Hepatocyte (in vitro differentiated cells): ENCODE measurements around the gene MIEN1. TPM values are rescaled to one million over a fixed set of nuclear protein-coding genes. Genes with fewer than 3 reads are reported as not detected.

Experiments
- DNase-seq: peaks from one replicate; pipeline ENCODE4 v3.0.0-alpha.2; 2016; ENCODE audit warnings: low spot score
- H2AFZ ChIP-seq: fragments of 200-600 bp; sonication (generic); 2 replicates; pipeline ENCODE4 v1.6.0; 2016; ENCODE audit warnings: antibody characterized with exemption, mild to moderate bottlenecking
- H3K27ac ChIP-seq: fragments of 200-600 bp; sonication (generic); 2 replicates; pipeline ENCODE4 v1.5.1; 2016; ENCODE audit warnings: mild to moderate bottlenecking
- H3K27me3 ChIP-seq: fragments of 200-600 bp; sonication (generic); 2 replicates; pipeline ENCODE4 v1.6.1; 2016
- H3K36me3 ChIP-seq: fragments of 200-600 bp; sonication (generic); replicated peaks from 2 replicates; pipeline ENCODE4 v1.5.1; 2016; ENCODE audit warnings: low read depth; ENCODE audit not compliant: insufficient read depth
- H3K4me1 ChIP-seq: fragments of 200-600 bp; sonication (generic); 2 replicates; pipeline ENCODE4 v1.5.1; 2016; ENCODE audit warnings: mild to moderate bottlenecking, moderate library complexity; ENCODE audit not compliant: insufficient read depth
- H3K4me2 ChIP-seq: fragments of 200-600 bp; sonication (generic); 2 replicates; pipeline ENCODE4 v1.6.0; 2016
- H3K4me3 ChIP-seq: fragments of 200-600 bp; sonication (generic); 2 replicates; pipeline ENCODE4 v1.5.1; 2016; ENCODE audit warnings: mild to moderate bottlenecking
- H3K79me2 ChIP-seq: fragments of 200-600 bp; sonication (generic); 2 replicates; pipeline ENCODE4 v1.6.0; 2017; ENCODE audit warnings: mild to moderate bottlenecking
- H3K9me2 ChIP-seq: fragments of 200-600 bp; sonication (generic); replicated peaks from 2 replicates; pipeline ENCODE4 v1.6.0; 2017; ENCODE audit warnings: mild to moderate bottlenecking; ENCODE audit not compliant: insufficient read depth
- H3K9me3 ChIP-seq: fragments of 200-600 bp; sonication (generic); 2 replicates; pipeline ENCODE4 v1.5.1; 2016; ENCODE audit warnings: low read depth, mild to moderate bottlenecking
- H4K20me1 ChIP-seq: fragments of 200-600 bp; sonication (generic); 2 replicates; pipeline ENCODE4 v1.6.0; 2016; ENCODE audit warnings: mild to moderate bottlenecking; ENCODE audit not compliant: insufficient read depth, poor library complexity, severe bottlenecking
- EZH2 ChIP-seq: fragments of 200-600 bp; sonication (generic); IDR thresholded peaks from 2 replicates; pipeline ENCODE4 v1.6.1; 2016; ENCODE audit warnings: antibody characterized with exemption, mild to moderate bottlenecking, borderline replicate concordance
- EZH2phosphoT487 ChIP-seq: fragments of 200-600 bp; sonication (generic); IDR thresholded peaks from one replicate; pipeline ENCODE4 v1.6.1; 2018; ENCODE audit warnings: antibody characterized with exemption, mild to moderate bottlenecking, low read depth, moderate library complexity; ENCODE audit not compliant: unreplicated experiment, severe bottlenecking
- WGBS: methylation state at CpG from one replicate; pipeline ENCODE4 v1.1.6; 2016; ENCODE audit warnings: low lambda C conversion rate; ENCODE audit errors: missing lambda C conversion rate; 5-methylcytosine and 5-hydroxymethylcytosine counted together
- polyA plus RNA-seq: library from polyadenylated mRNA; unstranded; fragments of >200 nt; fragmentation: Nextera tagmentation; extraction: Ambion mirVana; gene quantifications from 2 replicates; pipeline ENCODE4 v1.2.1, GENCODE V29; 2016
- total RNA-seq: library from RNA; depleted of rRNA; stranded (reverse); fragments of >200 nt; gene quantifications from 2 replicates; pipeline ENCODE4 v1.2.3, GENCODE V29; 2014
- TF ChIP-seq, protein P1 (sequence below): fragments of 200-600 bp; sonication (generic); IDR thresholded peaks from 2 replicates; pipeline ENCODE4 v1.5.1; 2016; ENCODE audit warnings: antibody characterized with exemption, mild to moderate bottlenecking; ENCODE audit not compliant: poor library complexity

The MIEN1 gene
- total and polyA plus RNA-seq, 2 experiments from 2014 or later: 37.2 to 129 TPM

- Histone ChIP-seq H3K4me2 (peak overlapping the region; percentile 41), H3K4me3 (no peak overlapping the region), H4K20me1 (no peaks in the 10 kb centered on the region), H2AFZ (no peak overlapping the region), H3K4me1 (peaks cover 26% of the 10 kb centered on the region), H3K9me3 (no peaks in the 10 kb centered on the region), H3K27me3 (no peaks in the 10 kb centered on the region), H3K36me3 (no peaks in the 10 kb centered on the region), H3K27ac (peak overlapping the region; percentile 91), H3K9me2 (no peaks in the 10 kb centered on the region), H3K79me2 (peaks cover 18% of the 10 kb centered on the region)
- 51% methylated on average over 2 of the region's 2 CpGs for WGBS
- TF ChIP-seq, protein P1, sequence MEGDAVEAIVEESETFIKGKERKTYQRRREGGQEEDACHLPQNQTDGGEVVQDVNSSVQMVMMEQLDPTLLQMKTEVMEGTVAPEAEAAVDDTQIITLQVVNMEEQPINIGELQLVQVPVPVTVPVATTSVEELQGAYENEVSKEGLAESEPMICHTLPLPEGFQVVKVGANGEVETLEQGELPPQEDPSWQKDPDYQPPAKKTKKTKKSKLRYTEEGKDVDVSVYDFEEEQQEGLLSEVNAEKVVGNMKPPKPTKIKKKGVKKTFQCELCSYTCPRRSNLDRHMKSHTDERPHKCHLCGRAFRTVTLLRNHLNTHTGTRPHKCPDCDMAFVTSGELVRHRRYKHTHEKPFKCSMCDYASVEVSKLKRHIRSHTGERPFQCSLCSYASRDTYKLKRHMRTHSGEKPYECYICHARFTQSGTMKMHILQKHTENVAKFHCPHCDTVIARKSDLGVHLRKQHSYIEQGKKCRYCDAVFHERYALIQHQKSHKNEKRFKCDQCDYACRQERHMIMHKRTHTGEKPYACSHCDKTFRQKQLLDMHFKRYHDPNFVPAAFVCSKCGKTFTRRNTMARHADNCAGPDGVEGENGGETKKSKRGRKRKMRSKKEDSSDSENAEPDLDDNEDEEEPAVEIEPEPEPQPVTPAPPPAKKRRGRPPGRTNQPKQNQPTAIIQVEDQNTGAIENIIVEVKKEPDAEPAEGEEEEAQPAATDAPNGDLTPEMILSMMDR: no peak
- no peak for TF ChIP-seq EZH2phosphoT487
- no peak for TF ChIP-seq EZH2
- DNase-seq: no peak
Observed at GRCh38 chr17:39695089-39695474, 35.2 kb downstream of the MIEN1 start.

DNA sequence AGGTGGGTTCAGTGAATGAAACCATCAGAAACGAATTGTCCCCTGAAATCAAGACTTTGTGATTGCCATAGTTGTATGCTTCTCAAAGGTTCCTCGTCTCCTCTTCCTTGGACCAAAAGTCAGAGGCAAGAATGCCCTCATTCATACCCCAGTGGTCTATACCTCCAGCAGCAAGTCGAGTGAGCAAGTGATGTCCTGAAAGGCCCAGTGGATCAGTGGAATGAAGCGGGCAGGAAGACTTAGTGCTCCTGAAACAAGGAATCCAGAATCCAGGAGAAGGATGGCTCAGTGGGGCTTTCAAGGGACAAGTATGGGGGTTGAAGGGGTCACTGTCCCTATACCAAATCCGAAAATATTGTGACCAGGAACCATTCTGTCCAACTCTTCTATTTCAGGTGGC is 35.7 kb downstream of the MIEN1 start:
- Histone ChIP-seq H3K27ac (peak overlapping the region; percentile 91), H3K79me2 (peaks cover 13% of the 10 kb centered on the region), H3K27me3 (no peaks in the 10 kb centered on the region), H3K36me3 (no peaks in the 10 kb centered on the region), H2AFZ (no peak overlapping the region), H4K20me1 (no peaks in the 10 kb centered on the region), H3K9me2 (no peaks in the 10 kb centered on the region), H3K9me3 (no peaks in the 10 kb centered on the region), H3K4me3 (no peak overlapping the region), H3K4me2 (peak overlapping the region; percentile 41), H3K4me1 (peaks cover 26% of the 10 kb centered on the region)
- TF ChIP-seq, protein P1: no peak
- TF ChIP-seq EZH2phosphoT487 (no peak), EZH2 (no peak)
- no peak for DNase-seq
- WGBS: 89% methylated on average over 5 of the region's 5 CpGs

- H3K27me3 ChIP-seq: no peaks in the 10 kb centered on the region
- H3K4me3 ChIP-seq: peak overlapping the region; percentile 46
- WGBS: 17% methylated on average over 3 of the region's 3 CpGs
- H3K27ac ChIP-seq: peak overlapping the region; percentile 85
- H4K20me1 ChIP-seq: no peaks in the 10 kb centered on the region
- peaks cover 16% of the 10 kb centered on the region for H3K4me1 ChIP-seq
- no peaks in the 10 kb centered on the region for H3K79me2 ChIP-seq
- H3K9me2 ChIP-seq: no peaks in the 10 kb centered on the region
- H3K4me2 ChIP-seq: peak overlapping the region; percentile 86
- TF ChIP-seq EZH2: no peak
- TF ChIP-seq, protein P1: no peak
- TF ChIP-seq EZH2phosphoT487: no peak
- DNase-seq: no peak
- H2AFZ ChIP-seq: peak overlapping the region; percentile 95
- H3K9me3 ChIP-seq: no peaks in the 10 kb centered on the region
- H3K36me3 ChIP-seq: no peaks in the 10 kb centered on the region
Observed at GRCh38 chr17:39688945-39689344, 41.4 kb downstream of the MIEN1 start.

DNA sequence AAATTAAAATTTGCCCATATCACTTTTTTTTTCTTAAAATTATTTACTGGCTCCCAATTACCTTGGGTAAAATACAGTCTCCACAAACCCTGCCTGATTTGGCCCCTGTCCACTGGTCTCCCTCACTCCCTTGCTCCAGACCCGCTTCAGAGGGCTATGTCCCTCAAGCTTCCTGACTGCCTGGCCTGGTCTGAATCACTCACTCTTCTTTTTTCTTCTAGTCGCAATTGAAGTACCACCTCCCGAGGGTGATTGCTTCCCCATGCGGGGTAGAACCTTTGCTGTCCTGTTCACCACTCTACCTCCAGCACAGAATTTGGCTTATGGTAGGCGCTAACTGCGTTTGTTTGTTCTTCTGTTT is 41.9 kb downstream of the MIEN1 start:
- Histone ChIP-seq H3K9me2 (no peaks in the 10 kb centered on the region), H3K9me3 (no peaks in the 10 kb centered on the region), H3K4me1 (peaks cover 16% of the 10 kb centered on the region), H3K79me2 (no peaks in the 10 kb centered on the region), H2AFZ (peak overlapping the region; percentile 95), H3K4me2 (peak overlapping the region; percentile 86), H3K27me3 (no peaks in the 10 kb centered on the region), H3K36me3 (no peaks in the 10 kb centered on the region), H3K4me3 (peak overlapping the region; percentile 46), H3K27ac (peak overlapping the region; percentile 85), H4K20me1 (no peaks in the 10 kb centered on the region)
- 15% methylated on average over 6 of the region's 6 CpGs for WGBS
- no peak for DNase-seq
- TF ChIP-seq, protein P1: no peak
- no peak for TF ChIP-seq EZH2
- no peak for TF ChIP-seq EZH2phosphoT487
